GM23338 (cell line): ENCODE results near the gene JDP2. TPM values are rescaled to one million over a fixed set of nuclear protein-coding genes. Genes with fewer than 3 reads are reported as not detected.
A peak's percentile ranks its signal among the peaks of the same experiment; 100 is the strongest.

Source experiments
- ATAC-seq: fragments of 200-7000 bp; cut with Tn5 transposase; 3 replicates; pipeline ENCODE4 v1.9.1; 2020
- DNase-seq: peaks from one replicate; pipeline ENCODE4 v3.0.0-alpha.2; 2015; ENCODE audit warnings: low spot score
- H2AFZ ChIP-seq: fragments of 200-600 bp; sonication (generic); 2 replicates; pipeline ENCODE4 v1.8.0; 2016; ENCODE audit warnings: antibody characterized with exemption, mild to moderate bottlenecking, moderate library complexity
- H3F3A ChIP-seq: fragments of 200-600 bp; sonication (generic); replicated peaks from 2 replicates; pipeline ENCODE4 v1.8.0; 2017; ENCODE audit warnings: antibody characterized with exemption, mixed run types, low read depth
- H3K27ac ChIP-seq: fragments of 200-600 bp; sonication (generic); 2 replicates; pipeline ENCODE4 v1.6.1; 2016; ENCODE audit warnings: low read depth
- H3K27me3 ChIP-seq: fragments of 200-600 bp; sonication (generic); 2 replicates; pipeline ENCODE4 v1.8.0; 2016; ENCODE audit warnings: mild to moderate bottlenecking, mixed run types, moderate library complexity; ENCODE audit not compliant: insufficient read depth
- H3K36me3 ChIP-seq: fragments of 200-600 bp; sonication (generic); 2 replicates; pipeline ENCODE4 v1.8.0; 2016; ENCODE audit warnings: mild to moderate bottlenecking; ENCODE audit not compliant: insufficient read depth
- H3K4me1 ChIP-seq: fragments of 200-600 bp; sonication (generic); 2 replicates; pipeline ENCODE4 v1.8.0; 2016; ENCODE audit warnings: mild to moderate bottlenecking, moderate library complexity; ENCODE audit not compliant: insufficient read depth
- H3K4me2 ChIP-seq: fragments of 200-600 bp; sonication (generic); 2 replicates; pipeline ENCODE4 v1.7.1; 2017; ENCODE audit warnings: mixed run types
- H3K4me3 ChIP-seq: fragments of 200-600 bp; sonication (generic); 2 replicates; pipeline ENCODE4 v1.6.1; 2016; ENCODE audit warnings: mixed run types
- H3K79me2 ChIP-seq: fragments of 200-600 bp; sonication (generic); replicated peaks from 2 replicates; pipeline ENCODE4 v1.8.0; 2017; ENCODE audit warnings: mild to moderate bottlenecking; ENCODE audit not compliant: insufficient read depth
- H3K9me2 ChIP-seq: fragments of 200-600 bp; sonication (generic); 2 replicates; pipeline ENCODE4 v1.8.0; 2017; ENCODE audit not compliant: insufficient read depth
- H4K20me1 ChIP-seq: fragments of 200-600 bp; sonication (generic); replicated peaks from 2 replicates; pipeline ENCODE4 v1.8.0; 2017; ENCODE audit warnings: mild to moderate bottlenecking; ENCODE audit not compliant: insufficient read depth
- H3K27ac Mint-ChIP-seq: 2 replicates; pipeline ENCODE4 v1.8.0; 2020; ENCODE audit warnings: inconsistent platforms, mild to moderate bottlenecking, moderate library complexity, mixed read lengths
- H3K27me3 Mint-ChIP-seq: 3 replicates; pipeline ENCODE4 v1.8.0; 2022; ENCODE audit warnings: low read depth, mild to moderate bottlenecking, moderate library complexity, mixed read lengths, inconsistent platforms; ENCODE audit not compliant: insufficient read depth, poor library complexity
- H3K36me3 Mint-ChIP-seq: 3 replicates; pipeline ENCODE4 v1.8.0; 2021; ENCODE audit warnings: low read depth, mild to moderate bottlenecking, inconsistent platforms, moderate library complexity, mixed read lengths
- H3K4me1 Mint-ChIP-seq: 3 replicates; pipeline ENCODE4 v1.8.0; 2020; ENCODE audit warnings: mild to moderate bottlenecking, inconsistent platforms, mixed read lengths
- H3K4me3 Mint-ChIP-seq: 3 replicates; pipeline ENCODE4 v1.8.0; 2021; ENCODE audit warnings: moderate library complexity, mild to moderate bottlenecking, inconsistent platforms, mixed read lengths
- H3K9me3 Mint-ChIP-seq: 3 replicates; pipeline ENCODE4 v1.8.0; 2020; ENCODE audit warnings: moderate library complexity, mild to moderate bottlenecking, inconsistent platforms, mixed read lengths
- CREB1 ChIP-seq: fragments of 250-450 bp; sonication (Bioruptor Pico); IDR thresholded peaks from 2 replicates; pipeline ENCODE4 v1.5.0; 2020; ENCODE audit warnings: low read depth, mild to moderate bottlenecking, moderate library complexity
- CTCF ChIP-seq, 2 experiments: fragments of 200-600 bp in 1 of 2; sonication (generic) in 1 of 2; conservative IDR thresholded peaks; 2 replicates each; pipeline versions ENCODE4 v1.5.1 to v1.6.1; 2016 to 2017; ENCODE audit warnings: antibody characterized with exemption in 2 of 2, low read depth in 2 of 2, mild to moderate bottlenecking in 2 of 2, moderate library complexity in 1 of 2
- EZH2 ChIP-seq: fragments of 200-600 bp; sonication (generic); IDR thresholded peaks from one replicate; pipeline ENCODE4 v1.8.0; 2017; ENCODE audit warnings: antibody characterized with exemption, mild to moderate bottlenecking, low read depth; ENCODE audit not compliant: unreplicated experiment
- EZH2phosphoT487 ChIP-seq: fragments of 200-600 bp; sonication (generic); IDR thresholded peaks from one replicate; pipeline ENCODE4 v1.8.1; 2018; ENCODE audit warnings: antibody characterized with exemption; ENCODE audit not compliant: unreplicated experiment
- JUNB ChIP-seq: IDR thresholded peaks from one replicate; pipeline ENCODE4 v1.6.1; 2016; ENCODE audit warnings: antibody characterized with exemption; ENCODE audit not compliant: unreplicated experiment
- NANOG ChIP-seq: IDR thresholded peaks from 2 replicates; pipeline ENCODE4 v1.6.1; 2016; ENCODE audit warnings: antibody characterized with exemption, borderline replicate concordance
- POLR2AphosphoS5 ChIP-seq: IDR thresholded peaks from 2 replicates; pipeline ENCODE4 v1.6.1; 2016; ENCODE audit warnings: antibody characterized with exemption, low read depth
- STAT1 ChIP-seq: IDR thresholded peaks from one replicate; pipeline ENCODE4 v1.6.1; 2016; ENCODE audit warnings: antibody characterized with exemption; ENCODE audit not compliant: unreplicated experiment
- ZNF114 ChIP-seq: fragments of 250-450 bp; sonication (Bioruptor Pico); IDR thresholded peaks from 2 replicates; pipeline ENCODE4 v1.5.0; 2020; ENCODE audit warnings: mild to moderate bottlenecking, moderate library complexity
- ZNF462 ChIP-seq: fragments of 250-450 bp; sonication (Bioruptor Pico); IDR thresholded peaks from 2 replicates; pipeline ENCODE4 v1.5.0; 2020; ENCODE audit warnings: mild to moderate bottlenecking, moderate library complexity
- polyA plus RNA-seq: library from polyadenylated mRNA; unstranded; fragments of >200 nt; fragmentation: Nextera tagmentation; extraction: Ambion mirVana; gene quantifications from 2 replicates; pipeline ENCODE4 v1.2.1, GENCODE V29; 2016
- total RNA-seq: library from RNA; depleted of rRNA; stranded (reverse); fragments of >200 nt; shearing (Covaris generic); gene quantifications from 2 replicates; pipeline ENCODE4 v1.2.3, GENCODE V29; 2014

Gene JDP2
- total and polyA plus RNA-seq, 2 experiments from 2014 or later, result 12.5 to 38.9 TPM

GRCh38 chr14:75429562-75429961, 1.7 kb downstream of the JDP2 start:
- Histone ChIP-seq H3K79me2 (peaks cover 60% of the 10 kb centered on the region), H3F3A (no peaks in the 10 kb centered on the region; the same call in none of the 2 replicates), H3K4me3 (peak overlapping the region; percentile 87), H4K20me1 (peaks cover 8% of the 10 kb centered on the region; the same call in 1 of the 2 replicates), H3K27ac (no peak overlapping the region), H3K36me3 (peaks cover 6% of the 10 kb centered on the region; the same call in 1 of the 2 replicates), H3K4me2 (peak overlapping the region; percentile 93), H3K27me3 (peaks cover 22% of the 10 kb centered on the region), H3K9me2 (no peaks in the 10 kb centered on the region), H3K4me1 (peaks cover 25% of the 10 kb centered on the region), H2AFZ (no peak overlapping the region)
- Mint-ChIP-seq H3K4me3 (peak overlapping the region; percentile 82), H3K27ac (no peak overlapping the region), H3K9me3 (no peaks in the 10 kb centered on the region; the same call in 2 of the 3 replicates), H3K36me3 (peaks cover 29% of the 10 kb centered on the region), H3K27me3 (peaks cover 20% of the 10 kb centered on the region), H3K4me1 (peaks cover 36% of the 10 kb centered on the region)
- DNase-seq (no peak), ATAC-seq (no peak)
- no peak for TF ChIP-seq NANOG
- no peak for TF ChIP-seq ZNF114 (CRISPR knock-in tag)
- no peak for TF ChIP-seq EZH2phosphoT487
- no peak for TF ChIP-seq EZH2
- no peak for TF ChIP-seq STAT1
- no peak for TF ChIP-seq POLR2AphosphoS5
- TF ChIP-seq JUNB, result no peak
- no peak for TF ChIP-seq CTCF (conservative IDR thresholded peaks at IDR 0.05; ENCODE audit: low read depth in 2 of 2)

GRCh38 chr14:75430116-75430515, 2.3 kb downstream of the JDP2 start:
- peak overlapping the region; percentile 93 for H3K4me2 ChIP-seq
- peaks cover 39% of the 10 kb centered on the region for H3K4me1 Mint-ChIP-seq
- no peak for TF ChIP-seq CTCF (conservative IDR thresholded peaks at IDR 0.05; ENCODE audit: low read depth in 2 of 2)
- no peak for TF ChIP-seq CREB1 (CRISPR knock-in tag)
- TF ChIP-seq ZNF462 (CRISPR knock-in tag), result no peak
- H3K27me3 Mint-ChIP-seq, result peaks cover 20% of the 10 kb centered on the region
- no peaks in the 10 kb centered on the region; the same call in none of the 2 replicates for H3F3A ChIP-seq
- H3K27me3 ChIP-seq, result peaks cover 22% of the 10 kb centered on the region
- H2AFZ ChIP-seq, result no peak overlapping the region
- peaks cover 6% of the 10 kb centered on the region for H3K36me3 ChIP-seq
- H4K20me1 ChIP-seq, result peaks cover 14% of the 10 kb centered on the region; the same call in 1 of the 2 replicates
- peak overlapping the region; percentile 82; the same call in 1 of the 3 replicates for H3K4me3 Mint-ChIP-seq
- H3K27ac Mint-ChIP-seq, result no peak overlapping the region
- no peaks in the 10 kb centered on the region for H3K9me3 Mint-ChIP-seq
- H3K79me2 ChIP-seq, result peaks cover 60% of the 10 kb centered on the region
- peaks cover 25% of the 10 kb centered on the region for H3K4me1 ChIP-seq
- H3K36me3 Mint-ChIP-seq, result peaks cover 34% of the 10 kb centered on the region
- H3K9me2 ChIP-seq, result no peaks in the 10 kb centered on the region
- DNase-seq (no peak), ATAC-seq (no peak)
- H3K27ac ChIP-seq, result no peak overlapping the region
- peak overlapping the region; percentile 87; the same call in 1 of the 2 replicates for H3K4me3 ChIP-seq
